ENCODE measurements around the gene UBASH3A. TPM values are rescaled to one million over a fixed set of nuclear protein-coding genes. Genes with fewer than 3 reads are reported as not detected.

The UBASH3A gene
- total and polyA plus RNA-seq, 2 donors (not counting 1 experiment from before 2014, with no cell fraction given), result 0.12 to 0.33 TPM

DNA sequence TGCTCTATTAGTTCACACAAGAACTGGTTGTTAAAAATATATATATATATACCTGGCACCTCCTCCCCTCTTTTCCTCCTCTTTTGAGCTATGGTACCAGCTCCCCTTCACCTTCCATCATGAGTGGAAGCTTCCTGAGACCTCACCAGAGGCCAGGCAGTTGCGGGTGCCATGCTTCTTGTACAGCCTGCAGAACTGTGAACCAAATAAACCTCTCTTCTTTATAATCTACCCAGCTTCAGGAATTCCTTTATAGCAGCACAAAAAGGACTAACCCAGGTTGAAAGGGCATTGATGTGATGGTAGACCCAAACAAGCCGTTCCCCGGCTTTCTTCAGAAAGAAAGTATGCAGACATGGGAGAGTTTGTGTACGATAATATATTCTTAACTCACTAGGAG is 77.5 kb downstream of the UBASH3A start:
- Mint-ChIP-seq H3K4me3 (no peak overlapping the region), H3K27me3 (peaks cover 13% of the 10 kb centered on the region), H3K27ac (no peak overlapping the region), H3K9me3 (ENCODE audit: insufficient read depth) (no peaks in the 10 kb centered on the region), H3K4me1 (no peaks in the 10 kb centered on the region)
- WGBS (ENCODE audit: insufficient coverage), result no CpG with 5 or more reads among the region's 4 CpGs
- Histone ChIP-seq H3K27ac (ENCODE audit: low read length in 2 of 2) (no peak overlapping the region), H3K4me1 (ENCODE audit: control insufficient read depth in 2 of 2, insufficient read depth in 2 of 2, low read length in 2 of 2) (peaks cover 0 to 22% of the 10 kb centered on the region in 2 donors), H3K4me2 (replicated peaks; ENCODE audit: low read depth, low read length, poor library complexity, severe bottlenecking) (no peak overlapping the region), H3K36me3 (replicated peaks in 1 of 2; ENCODE audit: control extremely low read depth in 1 of 2, control insufficient read depth in 1 of 2, extremely low read depth in 1 of 2, insufficient read depth in 2 of 2, low read length in 1 of 2) (no peaks in the 10 kb centered on the region), H3K27me3 (replicated peaks in 1 of 4; ENCODE audit: control extremely low read depth in 1 of 4, control insufficient read depth in 3 of 4, insufficient read depth in 4 of 4, low read length in 3 of 4) (peaks cover 0 to 6% (median 2%) of the 10 kb centered on the region in 4 experiments), H3K4me3 (ENCODE audit: control extremely low read depth in 1 of 5, extremely low read depth in 1 of 5, insufficient read depth in 1 of 5, low read depth in 2 of 5, low read length in 4 of 5) (no peak overlapping the region), H3K9ac (ENCODE audit: low read length) (no peak overlapping the region), H3K9me3 (ENCODE audit: control extremely low read depth in 1 of 3, control insufficient read depth in 2 of 3, insufficient read depth in 1 of 3, low read length in 2 of 3) (peaks cover 0 to 2% (median 0%) of the 10 kb centered on the region in 3 donors), H4K20me1 (ENCODE audit: control insufficient read depth, insufficient read depth, low read length, poor library complexity, severe bottlenecking) (no peaks in the 10 kb centered on the region), H2AFZ (ENCODE audit: insufficient read depth, low read depth, low read length, poor library complexity, severe bottlenecking) (no peak overlapping the region), H3K79me2 (ENCODE audit: control insufficient read depth, insufficient read depth, low read length) (no peaks in the 10 kb centered on the region)
- intact Hi-C loops (cut with micrococcal nuclease), result no loop called here
- CTCF ChIA-PET, result no interaction called here
- DNase-seq (no peak), ATAC-seq (ENCODE audit: low read depth) (no peak)
- no peak for TF ChIP-seq EZH2 (IDR thresholded peaks at IDR 0.05; ENCODE audit: borderline replicate concordance, insufficient read depth, low read depth, low read length, poor library complexity, severe bottlenecking)
- POLR2A ChIA-PET, result no interaction called here

DNA sequence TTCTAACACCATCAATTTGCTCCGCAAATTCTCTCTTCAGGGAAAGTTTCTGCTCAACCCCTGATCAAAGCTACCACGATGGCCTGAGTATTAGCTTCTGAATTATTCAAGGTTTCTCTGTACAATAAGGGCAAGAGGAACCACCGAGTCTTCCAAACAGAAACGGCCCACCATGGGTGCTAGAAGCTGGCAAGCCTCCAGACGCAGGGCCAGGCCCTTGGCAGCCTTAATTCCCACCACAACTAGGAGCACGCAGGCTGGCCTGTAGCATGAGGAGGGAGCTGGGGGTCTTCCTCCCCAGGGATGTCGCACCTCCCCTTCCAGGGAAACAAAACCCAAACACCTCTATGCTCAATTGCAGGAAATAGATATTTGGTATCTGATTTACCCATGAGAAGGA is 81.3 kb downstream of the UBASH3A start:
- Histone ChIP-seq H3K4me1 (ENCODE audit: control insufficient read depth in 2 of 2, insufficient read depth in 2 of 2, low read length in 2 of 2) (no peaks in the 10 kb centered on the region), H3K36me3 (replicated peaks in 1 of 2; ENCODE audit: control extremely low read depth in 1 of 2, control insufficient read depth in 1 of 2, extremely low read depth in 1 of 2, insufficient read depth in 2 of 2, low read length in 1 of 2) (no peaks in the 10 kb centered on the region), H3K79me2 (ENCODE audit: control insufficient read depth, insufficient read depth, low read length) (no peaks in the 10 kb centered on the region), H4K20me1 (ENCODE audit: control insufficient read depth, insufficient read depth, low read length, poor library complexity, severe bottlenecking) (no peaks in the 10 kb centered on the region), H3K4me3 (ENCODE audit: control extremely low read depth in 1 of 5, extremely low read depth in 1 of 5, insufficient read depth in 1 of 5, low read depth in 2 of 5, low read length in 4 of 5) (no peak overlapping the region), H2AFZ (ENCODE audit: insufficient read depth, low read depth, low read length, poor library complexity, severe bottlenecking) (no peak overlapping the region), H3K27me3 (replicated peaks in 1 of 4; ENCODE audit: control extremely low read depth in 1 of 4, control insufficient read depth in 3 of 4, insufficient read depth in 4 of 4, low read length in 3 of 4) (peaks cover 0 to 15% (median 0%) of the 10 kb centered on the region in 4 experiments), H3K9me3 (ENCODE audit: control extremely low read depth in 1 of 3, control insufficient read depth in 2 of 3, insufficient read depth in 1 of 3, low read length in 2 of 3) (peaks cover 0 to 10% (median 0%) of the 10 kb centered on the region in 3 donors), H3K9ac (ENCODE audit: low read length) (no peak overlapping the region), H3K4me2 (replicated peaks; ENCODE audit: low read depth, low read length, poor library complexity, severe bottlenecking) (no peak overlapping the region), H3K27ac (ENCODE audit: low read length in 2 of 2) (no peak overlapping the region)
- no peak for TF ChIP-seq EZH2 (IDR thresholded peaks at IDR 0.05; ENCODE audit: borderline replicate concordance, insufficient read depth, low read depth, low read length, poor library complexity, severe bottlenecking)
- TF ChIP-seq, protein P1, sequence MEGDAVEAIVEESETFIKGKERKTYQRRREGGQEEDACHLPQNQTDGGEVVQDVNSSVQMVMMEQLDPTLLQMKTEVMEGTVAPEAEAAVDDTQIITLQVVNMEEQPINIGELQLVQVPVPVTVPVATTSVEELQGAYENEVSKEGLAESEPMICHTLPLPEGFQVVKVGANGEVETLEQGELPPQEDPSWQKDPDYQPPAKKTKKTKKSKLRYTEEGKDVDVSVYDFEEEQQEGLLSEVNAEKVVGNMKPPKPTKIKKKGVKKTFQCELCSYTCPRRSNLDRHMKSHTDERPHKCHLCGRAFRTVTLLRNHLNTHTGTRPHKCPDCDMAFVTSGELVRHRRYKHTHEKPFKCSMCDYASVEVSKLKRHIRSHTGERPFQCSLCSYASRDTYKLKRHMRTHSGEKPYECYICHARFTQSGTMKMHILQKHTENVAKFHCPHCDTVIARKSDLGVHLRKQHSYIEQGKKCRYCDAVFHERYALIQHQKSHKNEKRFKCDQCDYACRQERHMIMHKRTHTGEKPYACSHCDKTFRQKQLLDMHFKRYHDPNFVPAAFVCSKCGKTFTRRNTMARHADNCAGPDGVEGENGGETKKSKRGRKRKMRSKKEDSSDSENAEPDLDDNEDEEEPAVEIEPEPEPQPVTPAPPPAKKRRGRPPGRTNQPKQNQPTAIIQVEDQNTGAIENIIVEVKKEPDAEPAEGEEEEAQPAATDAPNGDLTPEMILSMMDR (IDR thresholded peaks at IDR 0.05), result no peak
- POLR2A ChIA-PET, result no interaction called here
- no peaks in the 10 kb centered on the region for H3K9me3 Mint-ChIP-seq (ENCODE audit: insufficient read depth)
- ATAC-seq (ENCODE audit: low read depth), result no peak
- intact Hi-C loops (cut with micrococcal nuclease), result no loop called here
- DNase-seq, result no peak
- no peak overlapping the region for H3K27ac Mint-ChIP-seq
- H3K4me1 Mint-ChIP-seq, result no peaks in the 10 kb centered on the region
- WGBS (ENCODE audit: insufficient coverage), result 96% methylated on average over 5 of the region's 7 CpGs
- no peak overlapping the region for H3K4me3 Mint-ChIP-seq
- peaks cover 19% of the 10 kb centered on the region for H3K27me3 Mint-ChIP-seq
- CTCF ChIA-PET, result no interaction called here

All from B cell (primary cell).